Retinal pigment epithelial cell (primary cell): ENCODE data around the gene NUP50.

ENCODE experiments used
- DNase-seq: peaks from one replicate; pipeline ENCODE4 v3.0.0-alpha.2; 2010; ENCODE audit warnings: low read depth
- H3K4me3 ChIP-seq: 2 replicates; pipeline ENCODE4 v1.5.1; 2011; ENCODE audit warnings: mild to moderate bottlenecking, low read length, control low read depth, moderate library complexity
- TF ChIP-seq, protein P1 (sequence below): conservative IDR thresholded peaks from 2 replicates; pipeline ENCODE4 v1.5.1; 2011; ENCODE audit warnings: low read depth, low read length, control low read depth, inconsistent platforms

The NUP50 gene

DNA sequence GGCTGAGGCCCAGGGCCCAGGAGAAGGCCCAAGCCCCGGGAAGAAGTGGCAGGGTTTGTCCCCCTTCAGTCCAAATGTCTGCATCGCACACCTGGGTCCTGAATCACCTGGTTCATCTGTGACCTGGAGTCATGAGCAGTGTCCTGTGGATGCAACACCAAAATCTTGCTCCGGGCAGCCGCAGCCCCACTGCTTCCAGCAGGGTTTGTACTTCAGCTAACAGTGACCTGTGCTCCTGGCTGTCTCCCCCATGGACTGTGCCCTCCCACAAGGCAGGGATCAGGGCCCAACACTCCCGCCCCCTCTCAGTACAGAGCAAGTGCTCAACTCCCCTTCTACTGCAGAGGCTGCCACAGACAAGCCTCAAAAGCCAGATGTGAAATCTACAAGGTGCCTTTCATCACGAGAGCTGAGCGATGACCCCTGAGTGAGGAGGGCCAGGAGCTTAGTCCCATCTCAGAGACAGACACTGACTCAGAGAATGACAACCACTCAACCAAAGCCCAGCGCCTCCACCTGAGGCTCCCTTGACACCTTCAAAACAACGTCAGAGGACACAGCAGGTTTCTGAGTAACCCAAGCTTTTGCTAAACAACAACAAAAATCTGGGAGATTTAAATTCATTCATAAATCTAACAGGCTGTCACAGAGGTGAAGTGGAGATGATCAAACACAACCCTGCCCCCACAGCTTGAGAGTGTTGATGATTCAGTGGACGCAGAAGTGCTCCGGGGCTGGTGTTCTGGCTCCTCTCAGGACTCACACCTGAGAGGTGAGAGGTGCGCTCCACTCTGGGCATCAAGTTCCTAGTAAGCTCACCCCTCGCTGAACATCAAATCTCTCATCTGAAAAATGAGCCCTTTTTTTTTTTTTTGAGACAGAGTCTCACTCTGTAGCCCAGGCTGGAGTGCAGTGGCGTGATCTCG is 73.6 kb downstream of the NUP50 start:
- TF ChIP-seq, protein P1, sequence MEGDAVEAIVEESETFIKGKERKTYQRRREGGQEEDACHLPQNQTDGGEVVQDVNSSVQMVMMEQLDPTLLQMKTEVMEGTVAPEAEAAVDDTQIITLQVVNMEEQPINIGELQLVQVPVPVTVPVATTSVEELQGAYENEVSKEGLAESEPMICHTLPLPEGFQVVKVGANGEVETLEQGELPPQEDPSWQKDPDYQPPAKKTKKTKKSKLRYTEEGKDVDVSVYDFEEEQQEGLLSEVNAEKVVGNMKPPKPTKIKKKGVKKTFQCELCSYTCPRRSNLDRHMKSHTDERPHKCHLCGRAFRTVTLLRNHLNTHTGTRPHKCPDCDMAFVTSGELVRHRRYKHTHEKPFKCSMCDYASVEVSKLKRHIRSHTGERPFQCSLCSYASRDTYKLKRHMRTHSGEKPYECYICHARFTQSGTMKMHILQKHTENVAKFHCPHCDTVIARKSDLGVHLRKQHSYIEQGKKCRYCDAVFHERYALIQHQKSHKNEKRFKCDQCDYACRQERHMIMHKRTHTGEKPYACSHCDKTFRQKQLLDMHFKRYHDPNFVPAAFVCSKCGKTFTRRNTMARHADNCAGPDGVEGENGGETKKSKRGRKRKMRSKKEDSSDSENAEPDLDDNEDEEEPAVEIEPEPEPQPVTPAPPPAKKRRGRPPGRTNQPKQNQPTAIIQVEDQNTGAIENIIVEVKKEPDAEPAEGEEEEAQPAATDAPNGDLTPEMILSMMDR: no peak
- H3K4me3 ChIP-seq: no peak overlapping the region
- no peak for DNase-seq
